ENCODE results near the gene SLC6A12.
A peak's percentile ranks its signal among the peaks of the same experiment; 100 is the strongest.

GRCh38 chr12:169528-170370 is 44.2 kb downstream of the SLC6A12 start:
- TF ChIP-seq EZH2 (IDR thresholded peaks at IDR 0.05; ENCODE audit: low read length) = no peak
- TF ChIP-seq CTCF (optimal IDR thresholded peaks at IDR 0.05 in 1 of 3, IDR thresholded peaks at IDR 0.05 in 1 of 3, conservative IDR thresholded peaks at IDR 0.05 in 1 of 3; ENCODE audit: extremely low read depth in 1 of 3, insufficient read depth in 2 of 3, low read length in 3 of 3) = peak in 2 of 3 experiments; percentile 12 to 22
